HEK293 (cell line): ENCODE data around the gene SDC1.

Experiments
- CTCF ChIA-PET: fragments of 350-600 bp; formaldehyde crosslinking; extraction: SDS; loops from one replicate; lab custom pipeline; 2021; ENCODE audit warnings: antibody characterized with exemption; lab: Yijun Ruan, JAX
- POLR2A ChIA-PET: fragments of 300-600 bp; formaldehyde crosslinking; extraction: SDS; loops from one replicate; lab custom pipeline; 2020; ENCODE audit warnings: antibody characterized with exemption, inconsistent platforms; lab: Yijun Ruan, JAX
- H3K27ac ChIP-seq: fragments of 200-500 bp; sonication (Bioruptor generic); 2 replicates; pipeline ENCODE4 v1.5.1; 2014; ENCODE audit warnings: low read depth, low read length, control low read depth, inconsistent platforms; ENCODE audit errors: extremely low read depth
- H3K36me3 ChIP-seq, 2 experiments: fragments of 200-500 bp in 1 of 2; sonication (Bioruptor generic) in 1 of 2; 1 replicate in 1 of 2; 2 replicates in 1 of 2; pipeline ENCODE4 v1.5.1; 2014 to 2017; ENCODE audit warnings: inconsistent platforms in 2 of 2, low read length in 2 of 2; ENCODE audit not compliant: control insufficient read depth in 2 of 2, insufficient read depth in 1 of 2
- H3K4me1 ChIP-seq: fragments of 200-500 bp; sonication (Bioruptor generic); 2 replicates; pipeline ENCODE4 v1.5.1; 2014; ENCODE audit warnings: mild to moderate bottlenecking, low read length, inconsistent platforms; ENCODE audit not compliant: control insufficient read depth, insufficient read depth
- H3K4me3 ChIP-seq: 2 replicates; pipeline ENCODE4 v1.5.1; 2011; ENCODE audit warnings: low read depth, mild to moderate bottlenecking, control low read depth, low read length, moderate library complexity
- H3K9me3 ChIP-seq: fragments of 200-500 bp; sonication (Bioruptor generic); 2 replicates; pipeline ENCODE4 v1.5.1; 2014; ENCODE audit warnings: low read depth, low read length, inconsistent platforms; ENCODE audit not compliant: control insufficient read depth, insufficient read depth
- CTCF ChIP-seq: fragments of 450-650 bp; formaldehyde crosslinking; IDR thresholded peaks from 2 replicates; pipeline ENCODE4 v1.5.1; 2016; ENCODE audit warnings: missing biosample characterization, missing genetic modification characterization
- GLIS2 ChIP-seq: fragments of 450-650 bp; formaldehyde crosslinking; IDR thresholded peaks from 2 replicates; pipeline ENCODE4 v1.5.1; 2016; ENCODE audit warnings: missing biosample characterization, missing genetic modification characterization
- KLF1 ChIP-seq: fragments of 450-650 bp; formaldehyde crosslinking; IDR thresholded peaks from 2 replicates; pipeline ENCODE4 v1.5.1; 2016; ENCODE audit warnings: missing biosample characterization, missing genetic modification characterization
- KLF10 ChIP-seq: fragments of 450-650 bp; IDR thresholded peaks from 2 replicates; pipeline ENCODE4 v1.5.1; 2018; ENCODE audit warnings: missing biosample characterization, mild to moderate bottlenecking, missing genetic modification characterization
- KLF7 ChIP-seq: fragments of 450-650 bp; formaldehyde crosslinking; IDR thresholded peaks from 2 replicates; pipeline ENCODE4 v1.5.1; 2016; ENCODE audit warnings: missing biosample characterization, missing genetic modification characterization, borderline replicate concordance
- MYNN ChIP-seq: fragments of 450-650 bp; formaldehyde crosslinking; IDR thresholded peaks from 2 replicates; pipeline ENCODE4 v1.5.1; 2016; ENCODE audit warnings: missing biosample characterization, missing genetic modification characterization, borderline replicate concordance
- PATZ1 ChIP-seq: fragments of 450-650 bp; formaldehyde crosslinking; IDR thresholded peaks from 2 replicates; pipeline ENCODE4 v1.5.1; 2016; ENCODE audit warnings: missing biosample characterization, missing genetic modification characterization
- PRDM4 ChIP-seq: fragments of 450-650 bp; formaldehyde crosslinking; IDR thresholded peaks from 2 replicates; pipeline ENCODE4 v1.5.1; 2017; ENCODE audit warnings: missing biosample characterization, missing genetic modification characterization
- SETDB1 ChIP-seq: IDR thresholded peaks from one replicate; pipeline ENCODE4 v1.6.1; 2017; ENCODE audit warnings: mild to moderate bottlenecking, low read length, moderate library complexity, mixed read lengths; ENCODE audit not compliant: insufficient read length
- ZBTB21 ChIP-seq: fragments of 450-650 bp; formaldehyde crosslinking; IDR thresholded peaks from 2 replicates; pipeline ENCODE4 v1.5.1; 2017; ENCODE audit warnings: missing biosample characterization, missing genetic modification characterization
- ZEB2 ChIP-seq: fragments of 450-650 bp; formaldehyde crosslinking; IDR thresholded peaks from 2 replicates; pipeline ENCODE4 v1.5.1; 2016; ENCODE audit warnings: missing biosample characterization, missing genetic modification characterization
- ZNF174 ChIP-seq: fragments of 450-650 bp; formaldehyde crosslinking; IDR thresholded peaks from 2 replicates; pipeline ENCODE4 v1.5.0; 2017; ENCODE audit warnings: missing biosample characterization, mild to moderate bottlenecking, missing genetic modification characterization
- ZNF274 ChIP-seq, 2 experiments: fragments of 200-500 bp in 1 of 2; fragments of 450-650 bp in 1 of 2; sonication (Bioruptor generic) in 1 of 2; formaldehyde crosslinking in 1 of 2; IDR thresholded peaks; 2 replicates each; pipeline versions ENCODE4 v1.5.1 to v1.6.1; 2014 to 2016; ENCODE audit warnings: borderline replicate concordance in 1 of 2, inconsistent platforms in 1 of 2, low read length in 1 of 2, missing biosample characterization in 1 of 2, missing genetic modification characterization in 1 of 2
- ZNF335 ChIP-seq: fragments of 450-650 bp; formaldehyde crosslinking; conservative IDR thresholded peaks from 2 replicates; pipeline ENCODE4 v1.5.1; 2016; ENCODE audit warnings: missing biosample characterization, missing genetic modification characterization
- ZNF341 ChIP-seq: fragments of 450-650 bp; formaldehyde crosslinking; IDR thresholded peaks from 2 replicates; pipeline ENCODE4; 2016; ENCODE audit warnings: low read depth, missing biosample characterization, missing genetic modification characterization
- ZNF404 ChIP-seq: fragments of 450-650 bp; formaldehyde crosslinking; IDR thresholded peaks from 2 replicates; pipeline ENCODE4 v1.5.1; 2017; ENCODE audit warnings: missing biosample characterization, missing genetic modification characterization
- ZNF560 ChIP-seq: fragments of 450-650 bp; formaldehyde crosslinking; IDR thresholded peaks from 2 replicates; pipeline ENCODE4 v1.5.1; 2017; ENCODE audit warnings: missing biosample characterization, missing genetic modification characterization, borderline replicate concordance
- ZNF654 ChIP-seq: fragments of 450-650 bp; formaldehyde crosslinking; IDR thresholded peaks from 2 replicates; pipeline ENCODE4 v1.5.1; 2016; ENCODE audit warnings: low read depth, missing biosample characterization, missing genetic modification characterization
- ZNF704 ChIP-seq: fragments of 450-650 bp; formaldehyde crosslinking; IDR thresholded peaks from 2 replicates; pipeline ENCODE4 v1.5.1; 2016; ENCODE audit warnings: missing biosample characterization, missing genetic modification characterization
- ZNF776 ChIP-seq: fragments of 450-650 bp; formaldehyde crosslinking; IDR thresholded peaks from 2 replicates; pipeline ENCODE4 v1.5.0; 2017; ENCODE audit warnings: missing biosample characterization, missing genetic modification characterization, borderline replicate concordance

Gene SDC1

GRCh38 chr2:20180676-20181648 lies 44.0 kb downstream of the SDC1 start:
- Histone ChIP-seq H3K4me3 (no peak overlapping the region), H3K9me3 (no peaks in the 10 kb centered on the region), H3K27ac (no peak overlapping the region), H3K36me3 (no peaks in the 10 kb centered on the region), H3K4me1 (no peaks in the 10 kb centered on the region)
- POLR2A ChIA-PET = interaction anchor here (0.7 kb wide), 1 partner anchor 315 kb away, joined by 10 read pairs; no protein-coding TSS in a partner anchor
- TF ChIP-seq ZBTB21 (tag by site-specific recombination) (no peak), ZEB2 (tag by site-specific recombination) (no peak), ZNF335 (tag by site-specific recombination) (no peak), ZNF404 (no peak), ZNF560 (tag by site-specific recombination) (no peak), KLF10 (tag by site-specific recombination) (no peak), KLF7 (tag by site-specific recombination) (no peak), MYNN (no peak), ZNF776 (tag by site-specific recombination) (no peak), CTCF (no peak), GLIS2 (tag by site-specific recombination) (no peak), ZNF654 (tag by site-specific recombination) (no peak)
- CTCF ChIA-PET = interaction anchor here (1.0 kb wide), 1 partner anchor 73 kb away, joined by 3 read pairs; no protein-coding TSS in a partner anchor

GRCh38 chr2:20179755-20180594 lies 45.0 kb downstream of the SDC1 start:
- TF ChIP-seq ZNF341 (tag by site-specific recombination) (no peak), ZNF704 (tag by site-specific recombination) (no peak), PRDM4 (no peak), ZNF274 (IDR thresholded peaks at IDR 0.05; ENCODE audit: low read length) (no peak), ZNF274 (tag by site-specific recombination; IDR thresholded peaks at IDR 0.05; ENCODE audit: borderline replicate concordance) (no peak), PATZ1 (tag by site-specific recombination) (no peak), ZNF174 (tag by site-specific recombination) (no peak), SETDB1 (no peak), KLF1 (tag by site-specific recombination) (peak; percentile 39; the same call in 1 of the 2 replicates)
- TF ChIP-seq, all 188 proteins: peak for 1
- Histone ChIP-seq H3K27ac (no peak overlapping the region), H3K9me3 (no peaks in the 10 kb centered on the region), H3K4me3 (no peak overlapping the region), H3K4me1 (no peaks in the 10 kb centered on the region), H3K36me3 (no peaks in the 10 kb centered on the region)
- CTCF ChIA-PET = interaction anchor here (0.6 to 1.0 kb wide), 2 partner anchors 72 to 433 kb away, joined by 3 read pairs; no protein-coding TSS in a partner anchor
- POLR2A ChIA-PET = interaction anchor here (0.7 kb wide), 1 partner anchor 316 kb away, joined by 10 read pairs; no protein-coding TSS in a partner anchor
